Adrenal gland (tissue), 12 donors: ENCODE measurements around the gene RPE65. TPM values are rescaled to one million over a fixed set of nuclear protein-coding genes. Genes with fewer than 3 reads are reported as not detected.

Source experiments
- DNase-seq, 7 donors: peaks; one replicate each; pipeline ENCODE4 v3.0.0-alpha.2; 2019 to 2020
- H3K27ac ChIP-seq, 5 donors: fragments of 200-600 bp; sonication (generic) in 4 of 5; 1 replicate in 3 of 5; 2 replicates in 2 of 5; pipeline versions ENCODE4 v1.5.1 to v1.8.0; 2016 to 2020; ENCODE audit warnings: mild to moderate bottlenecking in 1 of 5
- H3K27me3 ChIP-seq: fragments of 200-600 bp; 2 replicates; pipeline ENCODE4 v1.8.0; 2021
- H3K36me3 ChIP-seq, 2 donors: fragments of 200-600 bp; replicated peaks in 1 of 2; 1 replicate in 1 of 2; 2 replicates in 1 of 2; pipeline versions ENCODE4 v1.5.1 to v1.8.0; 2018 to 2022
- H3K4me1 ChIP-seq, 2 donors: fragments of 200-600 bp; replicated peaks in 1 of 2; 1 replicate in 1 of 2; 2 replicates in 1 of 2; pipeline versions ENCODE4 v1.5.1 to v1.8.0; 2018 to 2021
- H3K4me3 ChIP-seq, 4 donors: fragments of 200-600 bp; sonication (generic) in 3 of 4; one replicate each; pipeline ENCODE4 v1.5.1; 2016 to 2018
- H3K9me3 ChIP-seq, 3 donors: fragments of 200-600 bp; sonication (generic) in 1 of 3; replicated peaks in 1 of 3; 1 replicate in 2 of 3; 2 replicates in 1 of 3; pipeline versions ENCODE4 v1.5.1 to v1.8.0; 2016 to 2021
- CTCF ChIP-seq, 6 experiments: fragments of 450-650 bp in 4 of 6; fragments of 200-600 bp in 2 of 6; sonication (generic) in 1 of 6; IDR thresholded peaks; 1 replicate in 5 of 6; 2 replicates in 1 of 6; pipeline versions ENCODE4 v1.5.1 to v1.8.0; 2016 to 2021; ENCODE audit warnings: antibody characterized with exemption in 6 of 6, mild to moderate bottlenecking in 2 of 6, moderate library complexity in 1 of 6
- POLR2A ChIP-seq, 2 donors: fragments of 450-650 bp; IDR thresholded peaks; one replicate each; pipeline ENCODE4 v1.6.1; 2017; ENCODE audit warnings: antibody characterized with exemption in 2 of 2, mild to moderate bottlenecking in 2 of 2, moderate library complexity in 1 of 2
- WGBS, 4 donors: extraction: QIAGEN DNeasy Blood & Tissue Kit in 2 of 4; methylation state at CpG; one replicate each; pipeline versions ENCODE4 v1.1.5 to v1.1.7; 2013 to 2017; 5-methylcytosine and 5-hydroxymethylcytosine counted together
- intact Hi-C, 2 donors: fragments of 100-400 bp; cut with DNase I; formaldehyde crosslinking; loops; one replicate each; pipeline versions ENCODE4 v1.14.1 to v1.15.0; 2022 to 2023
- polyA plus RNA-seq, 3 donors: library from polyadenylated mRNA; stranded (reverse); fragments of 200-250 nt in 2 of 3; fragments of 350-450 nt in 1 of 3; fragmentation: Illumina TruSeq in 1 of 3; extraction: RNeasy Lipid Tissue Mini Kit (QIAGEN cat#74804) in 1 of 3; gene quantifications; one replicate each; pipeline ENCODE4 v1.2.3, GENCODE V29; 2013 to 2014
- small RNA-seq, 2 donors: library from RNA; depleted of rRNA; stranded (forward); fragments of <200 nt; gene quantifications; one replicate each; pipeline ENCODE3, GENCODE V24; 2016
- total RNA-seq, 9 donors: library from RNA; depleted of rRNA in 4 of 9; stranded (reverse); fragments of >200 nt in 4 of 9; fragments of 120-200 nt in 1 of 9; fragmentation: NEBNext Ultra II Directional in 1 of 9; extraction: Animal tissue kit (Norgen Biotek cat#: 25700) in 1 of 9; gene quantifications; one replicate each; pipeline versions ENCODE4 v1.1.0 to v1.2.4, GENCODE V29; 2013 to 2023
- donor health status: healthy with polysubstance abuse.
- donor health status: Bipolar disorder and iron deficiency.
- donor health status: DM: yes; HTN: yes; CAD: no.
- donor health status: DM: no; HTN: no; CAD: no.
- donor health status: DM: no; HTN: no; CAD: no.
- donor health status: DM: yes; HTN: yes; CAD: no.

The RPE65 gene
- total and polyA plus RNA-seq, 12 donors = 0.06 TPM; not detected in 11

- intact Hi-C loops = no loop called here
- Histone ChIP-seq H3K27me3 (no peaks in the 10 kb centered on the region), H3K27ac (peak overlapping the region; percentile 1 to 85 (median 29)), H3K36me3 (no peaks in the 10 kb centered on the region), H3K4me3 (no peak overlapping the region), H3K9me3 (no peaks in the 10 kb centered on the region), H3K4me1 (peaks cover 5 to 21% of the 10 kb centered on the region in 2 donors)
- WGBS, 4 donors = 27 to 31% (median 27%) methylated on average over 2 of the region's 2 CpGs
- TF ChIP-seq CTCF (IDR thresholded peaks at IDR 0.05) (peak; percentile 27 to 64 (median 52)), POLR2A (IDR thresholded peaks at IDR 0.05) (no peak)
- peak; percentile 49 to 77 (median 66) for DNase-seq
These were observed 65.4 kb downstream of the RPE65 start for GRCh38 chr1:68384321-68384813.

DNA sequence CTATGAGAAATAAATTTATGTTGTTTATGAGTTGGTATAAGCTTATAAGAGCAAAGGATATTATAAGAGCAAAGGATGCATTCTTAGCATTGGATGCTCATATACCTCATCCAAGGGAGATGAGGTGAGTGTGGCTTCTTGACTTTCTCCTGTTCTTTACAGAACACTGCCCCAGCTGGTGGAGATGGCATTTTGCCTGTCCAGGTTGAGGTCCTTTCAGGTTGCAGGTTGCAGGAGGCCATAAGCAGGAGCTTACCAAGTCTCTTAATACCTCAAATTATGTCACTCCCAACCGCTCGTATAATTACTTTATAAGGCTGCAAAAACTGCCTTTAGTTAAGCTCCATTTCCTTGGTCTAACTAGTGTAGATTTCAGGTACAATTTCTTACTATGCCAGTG is 66.7 kb downstream of the RPE65 start:
- H3K36me3 ChIP-seq = no peaks in the 10 kb centered on the region
- H3K27ac ChIP-seq = no peak overlapping the region
- no peak for DNase-seq
- peaks cover 16 to 21% of the 10 kb centered on the region in 2 donors for H3K4me1 ChIP-seq
- intact Hi-C loops = no loop called here
- no peaks in the 10 kb centered on the region for H3K27me3 ChIP-seq
- H3K9me3 ChIP-seq = no peaks in the 10 kb centered on the region
- H3K4me3 ChIP-seq = no peak overlapping the region
- WGBS, 4 donors = 87 to 98% (median 92%) methylated on average over 2 of the region's 2 CpGs
- TF ChIP-seq POLR2A (IDR thresholded peaks at IDR 0.05) (no peak), CTCF (IDR thresholded peaks at IDR 0.05) (no peak)

DNA sequence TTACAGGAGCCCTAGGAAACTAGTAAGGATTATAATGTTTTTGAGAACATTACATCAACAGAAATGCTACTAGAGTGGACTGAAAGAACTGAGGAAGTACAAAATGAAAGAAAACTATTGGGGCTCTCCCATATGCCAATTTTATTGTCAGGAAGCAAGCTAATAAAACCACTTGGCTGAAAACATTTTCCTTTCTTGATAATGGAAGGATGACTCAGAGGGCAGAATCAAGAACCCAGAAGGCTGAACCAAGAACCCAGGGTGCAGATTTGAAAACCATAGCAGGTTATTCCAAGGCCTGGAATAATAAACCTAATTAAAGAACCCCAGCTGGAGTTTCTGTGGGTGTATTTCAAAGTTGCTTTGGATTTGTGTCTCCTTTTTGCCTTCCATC is 70.7 kb downstream of the RPE65 start:
- Histone ChIP-seq H3K27me3 (no peaks in the 10 kb centered on the region), H3K4me1 (peaks cover 16 to 37% of the 10 kb centered on the region in 2 donors), H3K9me3 (no peaks in the 10 kb centered on the region), H3K36me3 (no peaks in the 10 kb centered on the region), H3K4me3 (no peak overlapping the region), H3K27ac (peak overlapping the region in 1 of 5 donors; percentile 20)
- intact Hi-C loops = no loop called here
- DNase-seq = no peak
- TF ChIP-seq CTCF (IDR thresholded peaks at IDR 0.05) = no peak
- TF ChIP-seq POLR2A (IDR thresholded peaks at IDR 0.05) = no peak

Small RNAs within 50 kb of the gene (small RNA-seq; reads per million reads assigned to genes)
- 0 reads per million in 2 donors for gene AL139413.1

Other genes starting within 250 kb of the RPE65 start
- gene WLS, start 217.4 kb downstream of the RPE65 start, total RNA-seq = 100 to 1,000 TPM in 3 of 9 donors, 10 to 100 TPM in 6; 51.2 to 114 (median 78.9) TPM
- 10 to 100 TPM; 28.7 to 48.3 (median 31.0) TPM for gene WLS, start 217.4 kb downstream of the RPE65 start, polyA plus RNA-seq
- 1 to 10 TPM in 3 of 9 donors, under 1 TPM in 6; 0.28 to 6.7 (median 0.58) TPM for gene DEPDC1, start 47.1 kb upstream of the RPE65 start, total RNA-seq
- under 1 TPM in 2 of 3 donors, not detected in 1; 0.03 to 0.95 TPM for gene DEPDC1, start 47.1 kb upstream of the RPE65 start, polyA plus RNA-seq